GM12872 (cell line): ENCODE measurements around the gene GTF3C5.

ENCODE experiments used
- CTCF ChIP-seq: IDR thresholded peaks from 3 replicates; pipeline ENCODE4 v1.5.1; 2011; ENCODE audit warnings: low read depth, mild to moderate bottlenecking, low read length, moderate library complexity; ENCODE audit not compliant: insufficient read depth

The GTF3C5 gene

GRCh38 chr9:133027134-133027533 is 3.7 kb upstream of the GTF3C5 start:
- TF ChIP-seq CTCF: no peak

GRCh38 chr9:133028221-133028620 is 2.6 kb upstream of the GTF3C5 start:
- TF ChIP-seq CTCF: no peak

- no peak for TF ChIP-seq CTCF
These were observed 842 bp upstream of the GTF3C5 start for GRCh38 chr9:133029994-133030316.

GRCh38 chr9:133031130-133031422 is 279 bp downstream of the GTF3C5 start:
- TF ChIP-seq CTCF: no peak

GRCh38 chr9:133031496-133031911 is 707 bp downstream of the GTF3C5 start:
- TF ChIP-seq CTCF: no peak

- TF ChIP-seq CTCF: no peak
These were observed 1.4 kb downstream of the GTF3C5 start for GRCh38 chr9:133032171-133032570.

GRCh38 chr9:133035669-133036068 is 4.9 kb downstream of the GTF3C5 start:
- no peak for TF ChIP-seq CTCF
